SK-N-SH treated with all-trans-retinoic acid at 6 μM for 48 hours (cell line): ENCODE results near the gene ZNF554.
"Not testable (repeated sequence)": the region's sequence is repeated elsewhere in the genome, so short reads cannot be mapped to it uniquely, and the experiment has no call there.

Experiments
- ATAC-seq: fragments of 200-7000 bp; cut with Tn5 transposase; 3 replicates; pipeline ENCODE4 v1.9.1; 2020; ENCODE audit warnings: mild to moderate bottlenecking, moderate library complexity
- BACH2 ChIP-seq: fragments of 250-450 bp; sonication (Bioruptor Pico); IDR thresholded peaks from 2 replicates; pipeline ENCODE4 v1.9.0; 2021; ENCODE audit warnings: mild to moderate bottlenecking, borderline replicate concordance
- CREB5 ChIP-seq: fragments of 250-450 bp; sonication (Bioruptor Pico); IDR thresholded peaks from 2 replicates; pipeline ENCODE4 v1.5.1; 2020; ENCODE audit warnings: low read depth, mild to moderate bottlenecking, moderate library complexity
- CSDC2 ChIP-seq: fragments of 250-450 bp; sonication (Bioruptor Pico); IDR thresholded peaks from 2 replicates; pipeline ENCODE4 v1.5.0; 2020; ENCODE audit warnings: mild to moderate bottlenecking, moderate library complexity
- ESRRG ChIP-seq: fragments of 250-450 bp; sonication (Bioruptor Pico); IDR thresholded peaks from 2 replicates; pipeline ENCODE4 v1.6.1; 2021; ENCODE audit warnings: mild to moderate bottlenecking
- GLIS3 ChIP-seq: fragments of 250-450 bp; sonication (Bioruptor Pico); IDR thresholded peaks from 2 replicates; pipeline ENCODE4 v1.5.0; 2020; ENCODE audit warnings: mild to moderate bottlenecking, moderate library complexity
- ISL1 ChIP-seq: fragments of 250-450 bp; sonication (Bioruptor Pico); IDR thresholded peaks from 2 replicates; pipeline ENCODE4 v2.1.2; 2022; ENCODE audit warnings: mild to moderate bottlenecking, moderate library complexity
- OSR1 ChIP-seq: fragments of 250-450 bp; sonication (Bioruptor Pico); IDR thresholded peaks from 2 replicates; pipeline ENCODE4 v1.8.0; 2022; ENCODE audit warnings: moderate library complexity, mild to moderate bottlenecking, inconsistent platforms
- PATZ1 ChIP-seq: fragments of 250-450 bp; sonication (Bioruptor Pico); IDR thresholded peaks from 2 replicates; pipeline ENCODE4 v1.8.0; 2020; ENCODE audit warnings: mild to moderate bottlenecking, moderate library complexity, borderline replicate concordance
- PPARA ChIP-seq: fragments of 250-450 bp; sonication (Bioruptor Pico); IDR thresholded peaks from 2 replicates; pipeline ENCODE4 v1.5.0; 2020; ENCODE audit warnings: mild to moderate bottlenecking, borderline replicate concordance
- RARB ChIP-seq: fragments of 250-450 bp; sonication (Bioruptor Pico); IDR thresholded peaks from 2 replicates; pipeline ENCODE4 v1.8.0; 2021; ENCODE audit warnings: mild to moderate bottlenecking, moderate library complexity
- SNAI2 ChIP-seq: fragments of 250-450 bp; sonication (Bioruptor Pico); IDR thresholded peaks from 2 replicates; pipeline ENCODE4 v1.5.0; 2020; ENCODE audit warnings: mild to moderate bottlenecking, moderate library complexity
- TOX ChIP-seq: fragments of 250-450 bp; sonication (Bioruptor Pico); IDR thresholded peaks from 2 replicates; pipeline ENCODE4 v1.8.0; 2021; ENCODE audit warnings: mild to moderate bottlenecking, moderate library complexity, borderline replicate concordance
- TSHZ2 ChIP-seq: fragments of 250-450 bp; sonication (Bioruptor Pico); IDR thresholded peaks from 2 replicates; pipeline ENCODE4 v1.5.0; 2020; ENCODE audit warnings: mild to moderate bottlenecking, moderate library complexity
- ZC3H10 ChIP-seq: fragments of 250-450 bp; sonication (Bioruptor Pico); IDR thresholded peaks from 2 replicates; pipeline ENCODE4 v1.5.1; 2021; ENCODE audit warnings: mild to moderate bottlenecking, moderate library complexity
- ZFP3 ChIP-seq: fragments of 250-450 bp; sonication (Bioruptor Pico); IDR thresholded peaks from 2 replicates; pipeline ENCODE4 v1.5.0; 2020; ENCODE audit warnings: mild to moderate bottlenecking, moderate library complexity
- ZFP30 ChIP-seq: fragments of 450-650 bp; formaldehyde crosslinking; IDR thresholded peaks from 2 replicates; pipeline ENCODE4 v1.5.0; 2022; ENCODE audit warnings: mild to moderate bottlenecking, moderate library complexity
- ZNF565 ChIP-seq: fragments of 450-650 bp; formaldehyde crosslinking; conservative IDR thresholded peaks from 2 replicates; pipeline ENCODE4 v1.5.0; 2020; ENCODE audit warnings: low read depth, mild to moderate bottlenecking, moderate library complexity
- ZNF8 ChIP-seq: fragments of 450-650 bp; formaldehyde crosslinking; IDR thresholded peaks from 2 replicates; pipeline ENCODE4 v1.5.0; 2020; ENCODE audit warnings: mild to moderate bottlenecking, moderate library complexity
- TF ChIP-seq, protein P1 (sequence below): fragments of 250-450 bp; sonication (Bioruptor Pico); IDR thresholded peaks from 2 replicates; pipeline ENCODE4 v1.5.1; 2021; ENCODE audit warnings: mild to moderate bottlenecking, moderate library complexity

ZNF554 gene

DNA sequence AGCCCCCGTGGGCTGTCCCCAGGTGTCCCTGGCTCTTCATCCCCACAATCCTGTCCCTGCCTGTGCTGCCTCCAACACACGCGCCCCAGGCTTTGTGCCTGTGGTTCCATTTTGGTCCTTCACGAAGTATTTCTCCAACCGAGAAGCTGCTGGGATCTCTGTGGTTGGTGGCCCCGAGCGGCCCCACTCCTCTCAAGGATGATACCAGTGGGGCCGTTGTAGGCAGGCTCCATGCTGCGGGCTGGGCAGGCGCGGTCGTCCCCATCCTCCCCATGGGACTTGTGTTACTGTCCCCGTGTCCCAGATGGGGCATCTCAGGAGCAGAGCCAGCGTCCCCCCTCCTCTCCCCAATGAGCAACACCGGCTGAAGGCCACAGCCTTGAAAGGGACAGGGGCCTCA lies 3.7 kb upstream of the ZNF554 start:
- TF ChIP-seq ZC3H10 (CRISPR knock-in tag) (no peak), ESRRG (no peak), RARB (no peak), ISL1 (CRISPR knock-in tag) (no peak), CSDC2 (CRISPR knock-in tag) (no peak), OSR1 (no peak), PPARA (CRISPR knock-in tag) (no peak), ZNF8 (CRISPR knock-in tag) (no peak), ZNF565 (CRISPR knock-in tag) (no peak), ZFP30 (no peak), SNAI2 (CRISPR knock-in tag) (no peak), PATZ1 (CRISPR knock-in tag) (no peak), TSHZ2 (CRISPR knock-in tag) (no peak)
- TF ChIP-seq, protein P1, sequence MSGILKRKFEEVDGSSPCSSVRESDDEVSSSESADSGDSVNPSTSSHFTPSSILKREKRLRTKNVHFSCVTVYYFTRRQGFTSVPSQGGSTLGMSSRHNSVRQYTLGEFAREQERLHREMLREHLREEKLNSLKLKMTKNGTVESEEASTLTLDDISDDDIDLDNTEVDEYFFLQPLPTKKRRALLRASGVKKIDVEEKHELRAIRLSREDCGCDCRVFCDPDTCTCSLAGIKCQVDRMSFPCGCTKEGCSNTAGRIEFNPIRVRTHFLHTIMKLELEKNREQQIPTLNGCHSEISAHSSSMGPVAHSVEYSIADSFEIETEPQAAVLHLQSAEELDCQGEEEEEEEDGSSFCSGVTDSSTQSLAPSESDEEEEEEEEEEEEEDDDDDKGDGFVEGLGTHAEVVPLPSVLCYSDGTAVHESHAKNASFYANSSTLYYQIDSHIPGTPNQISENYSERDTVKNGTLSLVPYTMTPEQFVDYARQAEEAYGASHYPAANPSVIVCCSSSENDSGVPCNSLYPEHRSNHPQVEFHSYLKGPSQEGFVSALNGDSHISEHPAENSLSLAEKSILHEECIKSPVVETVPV (CRISPR knock-in tag) = no peak
- ATAC-seq = no peak

GRCh38 chr19:2816641-2817040 lies 3.0 kb upstream of the ZNF554 start:
- no peak for TF ChIP-seq GLIS3
- no peak for TF ChIP-seq BACH2 (CRISPR knock-in tag)
- no peak for TF ChIP-seq OSR1
- no peak for TF ChIP-seq SNAI2 (CRISPR knock-in tag)
- no peak for TF ChIP-seq CSDC2 (CRISPR knock-in tag)
- TF ChIP-seq, protein P1 (CRISPR knock-in tag) = no peak
- no peak for TF ChIP-seq ZFP3 (CRISPR knock-in tag)
- TF ChIP-seq ZNF565 (CRISPR knock-in tag) = no peak
- no peak for TF ChIP-seq ZNF8 (CRISPR knock-in tag)
- TF ChIP-seq TSHZ2 (CRISPR knock-in tag) = no peak
- no peak for TF ChIP-seq RARB
- TF ChIP-seq CREB5 (CRISPR knock-in tag) = no peak
- TF ChIP-seq PATZ1 (CRISPR knock-in tag) = no peak
- TF ChIP-seq TOX (CRISPR knock-in tag) = no peak
- no peak for ATAC-seq

- not testable (repeated sequence) for ATAC-seq
Measured at GRCh38 chr19:2817237-2817829, 2.3 kb upstream of the ZNF554 start.
